Endometrium (tissue), 2 donors: Measurements from ENCODE around the gene ITGB7.

Experiments used
- FAIRE-seq: peaks from 2 replicates; lab custom pipeline; 2012; peaks lifted over from hg19 to GRCh38; lab: Jason Lieb, UNC
- donor health status: control.
- donor health status: control.

Gene ITGB7

GRCh38 chr12:53230108-53230845, 23.2 kb upstream of the ITGB7 start:
- FAIRE-seq: no peak

- no peak for FAIRE-seq
Observed at GRCh38 chr12:53229454-53229853, 22.4 kb upstream of the ITGB7 start.

- FAIRE-seq: no peak
Observed at GRCh38 chr12:53227836-53228235, 20.8 kb upstream of the ITGB7 start.

DNA sequence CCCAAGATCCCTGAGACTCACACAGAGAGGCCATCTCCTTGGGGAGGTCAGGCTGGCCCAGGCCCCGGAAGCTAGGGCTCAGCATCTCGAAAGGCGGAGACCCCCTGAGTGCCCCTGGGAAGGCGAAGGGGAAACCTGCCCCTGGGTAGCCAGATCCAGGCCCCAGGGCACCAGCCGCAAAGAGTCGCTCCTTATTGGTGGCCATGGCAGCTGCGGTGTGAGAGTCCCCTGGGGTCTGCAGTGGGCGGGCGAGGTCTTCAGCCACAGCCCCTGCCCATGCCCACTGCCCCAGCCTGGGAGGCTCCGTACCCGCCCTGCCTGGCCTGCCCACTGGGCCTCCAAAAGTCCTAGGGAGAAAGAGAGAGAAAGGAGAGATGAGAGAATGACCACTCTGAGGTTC, 20.3 kb upstream of the ITGB7 start:
- no peak for FAIRE-seq

DNA sequence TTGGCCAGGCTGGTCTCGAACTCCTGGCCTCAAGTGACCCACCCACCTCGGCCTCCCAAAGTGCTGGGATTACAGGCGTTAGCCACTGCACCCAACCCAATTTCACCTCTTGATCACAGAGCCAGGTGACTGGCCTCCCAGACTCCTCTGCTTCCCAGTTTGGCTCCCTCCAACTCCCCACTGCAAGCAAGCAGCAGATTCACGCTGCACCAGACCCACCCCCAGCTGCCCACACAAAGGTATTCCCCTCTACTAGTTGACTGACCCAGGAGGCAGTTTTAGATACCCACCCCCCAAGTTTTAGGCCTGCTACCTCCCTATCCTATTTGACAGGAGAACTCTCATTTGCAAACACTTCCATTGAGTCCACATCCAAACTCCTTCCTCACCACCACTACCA, 19.8 kb upstream of the ITGB7 start:
- no peak for FAIRE-seq

GRCh38 chr12:53225635-53226424, 18.8 kb upstream of the ITGB7 start:
- FAIRE-seq: no peak

DNA sequence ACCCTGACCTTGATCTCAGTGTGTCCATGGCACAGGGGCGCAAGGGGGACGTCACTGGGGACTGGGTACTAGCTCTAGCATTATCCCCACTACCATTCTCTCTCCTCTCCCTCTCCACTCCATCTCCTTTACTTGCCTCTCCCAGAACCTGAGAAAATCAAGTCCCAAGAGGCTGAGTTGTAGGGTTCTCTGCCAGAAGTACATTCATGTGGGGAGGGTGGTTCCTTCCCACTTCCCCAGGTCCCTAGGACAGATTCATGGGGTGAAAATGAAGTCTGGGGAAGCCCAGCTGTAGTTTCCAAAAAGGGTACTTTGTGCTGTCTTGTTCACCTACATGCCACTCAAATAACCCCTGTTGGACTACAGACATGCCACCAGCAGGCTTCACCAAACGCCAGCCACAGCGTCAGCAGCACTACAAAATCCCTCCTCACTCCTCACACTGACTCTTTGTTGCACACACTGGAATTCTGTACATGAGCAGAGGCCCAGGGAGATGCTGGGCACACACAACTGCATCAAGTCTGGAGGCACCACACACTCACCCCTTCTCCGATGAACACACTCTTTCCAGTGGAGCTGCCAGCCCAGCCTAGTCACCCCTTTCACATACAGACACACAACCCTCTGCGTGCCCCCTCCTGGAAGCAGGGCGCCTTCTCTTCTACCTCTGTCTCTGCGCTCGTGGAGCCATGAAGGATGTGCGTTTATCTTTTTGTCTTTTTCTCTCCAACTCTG, 18.0 kb upstream of the ITGB7 start:
- no peak for FAIRE-seq

DNA sequence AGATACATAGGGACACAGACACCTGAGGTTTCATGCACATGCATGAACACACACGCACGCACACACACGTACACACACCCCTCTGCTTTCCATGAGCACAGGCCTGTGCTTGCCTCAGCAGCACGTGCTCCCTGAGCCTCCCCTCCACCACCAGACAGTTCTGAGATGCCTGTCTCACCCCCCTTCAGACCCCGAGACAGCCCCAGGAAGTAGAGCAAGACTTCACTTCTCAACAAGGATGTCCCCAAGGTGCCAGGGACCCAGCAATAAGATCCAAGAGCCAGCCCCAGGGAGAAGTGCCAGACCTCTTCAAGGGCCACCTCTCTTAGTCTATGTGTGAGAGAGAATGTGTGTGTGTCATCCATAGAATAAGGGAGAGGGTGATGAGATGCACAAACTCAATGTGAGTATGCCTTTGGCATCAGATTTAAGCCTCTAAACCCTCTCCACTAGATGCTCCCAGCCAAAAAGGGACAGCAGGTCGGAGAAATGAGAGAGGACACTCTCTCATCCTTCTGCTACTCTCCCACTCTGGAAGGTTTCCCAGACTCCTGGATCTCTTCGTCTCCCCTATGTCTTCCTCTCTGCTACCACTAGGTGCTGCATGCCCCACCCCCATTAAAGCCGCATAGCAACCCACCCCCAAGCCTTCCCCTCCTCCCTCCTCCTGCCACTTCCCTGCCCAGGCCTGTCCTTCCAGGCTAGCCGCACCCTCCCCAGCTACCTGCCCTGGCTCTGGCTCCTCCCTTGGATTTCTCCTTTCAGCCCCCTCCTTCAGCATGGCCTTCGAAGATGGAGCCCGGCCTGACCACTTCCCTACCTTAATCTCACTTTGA, 17.2 kb upstream of the ITGB7 start:
- no peak for FAIRE-seq

DNA sequence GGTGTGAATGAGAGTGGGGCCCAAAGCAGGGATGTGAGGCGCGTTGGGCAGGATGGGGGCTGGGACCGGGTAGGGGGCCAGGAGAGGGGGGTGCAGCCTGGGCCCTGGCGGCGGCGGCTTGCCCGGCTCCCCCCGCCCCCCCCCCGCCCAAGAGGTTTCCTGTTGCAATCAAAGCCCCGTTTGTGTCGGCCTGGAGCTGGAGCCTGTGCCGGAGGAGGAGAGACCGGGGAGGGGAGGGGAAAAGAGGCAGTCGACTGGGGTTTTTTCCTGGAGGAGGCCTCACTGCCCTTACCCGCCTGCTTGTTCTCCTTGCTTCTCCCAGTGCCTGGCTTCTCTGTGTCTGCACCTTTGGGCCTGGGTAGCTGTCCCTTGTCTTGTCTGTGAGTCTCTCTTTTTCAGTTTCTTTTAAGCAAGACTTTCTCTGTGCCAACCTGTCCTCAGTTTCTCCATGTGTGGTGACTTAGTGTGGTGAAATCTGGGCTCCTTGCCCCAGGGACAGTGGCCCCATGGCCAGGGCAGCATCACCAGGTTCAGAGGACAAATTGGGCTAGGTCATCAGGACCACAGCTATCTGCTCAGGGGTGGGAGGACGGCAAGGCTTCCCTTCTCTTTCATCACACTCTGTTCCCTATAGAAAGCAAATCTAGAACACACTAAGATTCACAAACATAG, 16.5 kb upstream of the ITGB7 start:
- FAIRE-seq: no peak

GRCh38 chr12:53222806-53223261, 15.8 kb upstream of the ITGB7 start:
- no peak for FAIRE-seq

- no peak for FAIRE-seq
Observed at GRCh38 chr12:53222170-53222721, 15.2 kb upstream of the ITGB7 start.

DNA sequence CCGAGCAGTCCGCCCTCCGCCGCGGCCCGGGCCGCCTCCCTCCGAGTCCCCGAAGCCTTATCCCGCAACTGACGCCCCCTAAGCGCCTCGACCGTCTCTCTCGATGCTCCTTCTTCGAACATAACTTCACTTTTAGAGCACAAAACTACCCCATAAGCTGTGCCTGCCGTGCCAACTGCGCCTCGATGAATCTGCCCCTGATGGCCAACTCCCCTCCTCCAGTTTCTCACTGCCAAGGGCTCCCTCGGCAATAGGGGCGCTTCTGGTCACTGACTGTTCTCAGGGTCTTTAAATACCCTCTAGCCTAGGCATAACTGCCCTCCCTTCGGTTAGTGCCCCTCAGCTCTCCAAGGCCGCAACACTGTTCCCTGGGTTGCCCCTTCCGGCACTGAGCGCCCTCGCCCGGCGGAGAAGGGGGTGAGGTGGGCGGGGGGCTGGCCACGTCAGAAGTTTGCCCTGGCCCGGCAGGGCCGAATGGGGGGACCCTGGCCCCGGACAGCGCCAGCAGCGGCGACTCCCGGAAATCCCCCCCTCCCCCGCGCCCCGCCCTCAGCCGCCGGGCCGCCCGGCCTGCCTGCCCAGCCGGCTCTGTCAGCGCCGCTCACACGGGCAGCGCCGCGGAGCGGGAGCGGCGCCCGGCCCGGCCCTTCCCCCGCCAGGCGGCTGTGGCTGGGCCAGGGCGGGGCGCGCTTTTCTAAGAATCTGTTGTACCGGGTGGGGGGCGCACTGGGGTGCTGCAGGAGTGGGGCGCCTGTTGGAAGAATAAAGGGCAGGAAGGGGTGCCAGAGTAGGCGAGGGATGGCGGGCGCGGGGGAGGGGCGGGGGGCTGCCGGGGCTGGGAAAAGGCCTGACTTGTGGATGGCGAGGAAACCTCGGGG, 14.4 kb upstream of the ITGB7 start:
- FAIRE-seq: no peak

DNA sequence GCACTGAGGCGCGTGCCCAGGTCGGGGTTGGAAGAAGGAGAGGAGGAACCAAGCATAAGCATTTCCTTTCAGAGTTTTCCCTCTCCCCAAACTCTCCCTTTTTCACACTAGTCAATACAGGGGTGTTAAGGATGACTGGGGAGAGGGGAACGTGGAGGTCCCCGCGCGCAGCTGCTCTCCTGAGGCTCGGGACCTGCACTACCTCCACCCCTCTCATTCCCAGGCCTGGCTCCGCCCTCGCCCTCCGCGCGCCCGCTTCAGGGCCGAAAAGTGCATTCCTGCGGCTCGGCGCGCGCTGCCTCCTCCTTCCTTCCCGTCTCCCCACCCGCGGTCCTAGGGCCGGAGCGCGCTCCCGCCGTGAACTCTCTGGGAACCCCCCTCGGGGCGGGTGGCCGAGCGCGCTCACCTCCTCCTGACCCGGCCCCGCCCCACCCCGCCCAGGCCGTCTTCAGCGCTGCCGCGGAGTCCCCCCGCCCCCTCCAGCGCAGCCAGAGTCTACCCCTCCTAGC, 13.7 kb upstream of the ITGB7 start:
- FAIRE-seq: no peak

DNA sequence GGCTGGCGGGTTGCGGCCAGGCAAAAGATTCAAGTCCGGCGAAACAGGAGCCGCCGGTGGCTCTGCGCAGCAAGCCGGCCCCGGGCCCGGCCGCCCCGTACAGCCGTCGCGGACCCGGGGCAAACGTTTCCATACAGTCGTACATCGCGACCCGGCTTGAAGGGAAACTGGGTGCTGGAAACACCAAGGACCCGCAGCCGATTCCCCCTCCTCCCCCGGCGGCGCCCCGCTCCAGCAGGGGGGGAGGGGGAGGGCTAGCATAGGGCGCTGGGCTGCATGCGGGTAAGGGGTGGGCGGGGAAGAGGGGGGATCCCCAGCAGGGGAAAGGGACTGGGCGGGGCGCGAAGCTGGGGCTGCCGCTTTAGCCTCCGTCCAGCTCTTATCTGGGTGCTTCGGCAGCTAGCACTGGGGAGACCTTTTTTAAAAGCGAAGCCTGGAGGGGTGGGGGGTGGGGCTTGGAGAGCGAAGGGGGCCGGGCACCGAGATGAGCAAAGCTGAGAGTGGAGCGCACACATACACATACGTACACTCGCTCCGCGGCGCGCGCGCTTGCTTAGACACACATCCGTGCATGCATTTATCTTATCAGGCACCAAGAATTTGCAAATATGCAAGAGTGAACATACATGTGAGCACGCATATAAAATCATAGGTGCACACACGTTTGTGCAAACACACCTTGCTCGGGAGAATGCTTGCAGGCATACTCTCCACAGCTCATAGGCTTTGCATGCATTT, 13.1 kb upstream of the ITGB7 start:
- FAIRE-seq: no peak

- no peak for FAIRE-seq
Observed at GRCh38 chr12:53219292-53219955, 12.4 kb upstream of the ITGB7 start.

- no peak for FAIRE-seq
Observed at GRCh38 chr12:53218551-53219291, 11.7 kb upstream of the ITGB7 start.

- FAIRE-seq: no peak
Observed at GRCh38 chr12:53217931-53218307, 10.9 kb upstream of the ITGB7 start.
